HG02623 (cell line): ENCODE results near the gene NETO1.

Experiments used
- ATAC-seq: cut with Tn5 transposase; IDR thresholded peaks from one replicate; pipeline ENCODE4 v1.9.1; 2021; ENCODE audit warnings: moderate library complexity; ENCODE audit not compliant: unreplicated experiment

Gene NETO1

GRCh38 chr18:72738136-72738535 lies 129.7 kb downstream of the NETO1 start:
- no peak for ATAC-seq

GRCh38 chr18:72727776-72728175 lies 140.0 kb downstream of the NETO1 start:
- ATAC-seq = no peak

- ATAC-seq = no peak
These were observed 140.6 kb downstream of the NETO1 start for GRCh38 chr18:72727038-72727655.

- ATAC-seq = no peak
These were observed 141.6 kb downstream of the NETO1 start for GRCh38 chr18:72726201-72726600.

- ATAC-seq = no peak
These were observed 146.5 kb downstream of the NETO1 start for GRCh38 chr18:72721330-72721729.

- no peak for ATAC-seq
These were observed 147.7 kb downstream of the NETO1 start for GRCh38 chr18:72720116-72720515.

GRCh38 chr18:72704202-72704601 lies 163.6 kb downstream of the NETO1 start:
- no peak for ATAC-seq

- ATAC-seq = no peak
These were observed 166.7 kb downstream of the NETO1 start for GRCh38 chr18:72700961-72701710.

GRCh38 chr18:72697706-72698105 lies 170.1 kb downstream of the NETO1 start:
- no peak for ATAC-seq

- ATAC-seq = no peak
These were observed 175.2 kb downstream of the NETO1 start for GRCh38 chr18:72692595-72692994.
